Parathyroid adenoma (tissue), 2 donors: ENCODE results near the gene DHRS2.

Experiments
- H2AFZ ChIP-seq: fragments of 300-600 bp; sonication (generic); one replicate; pipeline ENCODE4 v1.7.0; 2017; ENCODE audit warnings: antibody characterized with exemption, mild to moderate bottlenecking
- H3K27ac ChIP-seq: fragments of 300-600 bp; sonication (generic); one replicate; pipeline ENCODE4 v1.7.0; 2017
- H3K27me3 ChIP-seq: fragments of 300-600 bp; sonication (generic); one replicate; pipeline ENCODE4 v1.7.0; 2017; ENCODE audit warnings: low read length; ENCODE audit not compliant: control insufficient read depth, insufficient read depth
- H3K36me3 ChIP-seq: fragments of 300-600 bp; sonication (generic); one replicate; pipeline ENCODE4 v1.7.0; 2017; ENCODE audit warnings: low read length; ENCODE audit not compliant: control insufficient read depth, insufficient read depth
- H3K4me1 ChIP-seq: fragments of 300-600 bp; sonication (generic); one replicate; pipeline ENCODE4 v1.7.0; 2017; ENCODE audit warnings: control low read depth
- H3K4me2 ChIP-seq: fragments of 300-600 bp; sonication (generic); one replicate; pipeline ENCODE4 v1.7.0; 2017; ENCODE audit warnings: low read length
- H3K4me3 ChIP-seq: fragments of 300-600 bp; sonication (generic); one replicate; pipeline ENCODE4 v1.7.0; 2017; ENCODE audit warnings: low read depth, low read length
- H3K79me2 ChIP-seq: fragments of 300-600 bp; sonication (generic); one replicate; pipeline ENCODE4 v1.7.0; 2017; ENCODE audit warnings: control low read depth
- H3K9ac ChIP-seq: fragments of 300-600 bp; sonication (generic); one replicate; pipeline ENCODE4 v1.7.0; 2017; ENCODE audit warnings: mild to moderate bottlenecking
- H3K9me3 ChIP-seq: fragments of 300-600 bp; sonication (generic); one replicate; pipeline ENCODE4 v1.7.0; 2017; ENCODE audit warnings: low read length; ENCODE audit not compliant: control insufficient read depth
- CTCF ChIP-seq: fragments of 300-600 bp; sonication (generic); IDR thresholded peaks from one replicate; pipeline ENCODE4 v1.7.0; 2017; ENCODE audit warnings: antibody characterized with exemption, mild to moderate bottlenecking
- donor health status: primary hyperparathyroidism.

Gene DHRS2

GRCh38 chr14:23657959-23658470 is 21.9 kb downstream of the DHRS2 start:
- Histone ChIP-seq H3K27me3 (no peaks in the 10 kb centered on the region), H3K27ac (no peak overlapping the region), H3K4me1 (no peaks in the 10 kb centered on the region), H3K9me3 (no peaks in the 10 kb centered on the region), H3K4me3 (no peak overlapping the region), H2AFZ (no peak overlapping the region), H3K79me2 (no peaks in the 10 kb centered on the region), H3K36me3 (no peaks in the 10 kb centered on the region), H3K4me2 (no peak overlapping the region), H3K9ac (no peak overlapping the region)
- no peak for TF ChIP-seq CTCF

- Histone ChIP-seq H3K4me1 (no peaks in the 10 kb centered on the region), H3K9ac (no peak overlapping the region), H3K27ac (no peak overlapping the region), H3K79me2 (no peaks in the 10 kb centered on the region), H3K4me3 (no peak overlapping the region), H3K27me3 (no peaks in the 10 kb centered on the region), H3K36me3 (no peaks in the 10 kb centered on the region), H3K9me3 (no peaks in the 10 kb centered on the region), H2AFZ (no peak overlapping the region), H3K4me2 (no peak overlapping the region)
- no peak for TF ChIP-seq CTCF
Measured at GRCh38 chr14:23660290-23661226, 24.4 kb downstream of the DHRS2 start.

- Histone ChIP-seq H3K9ac (no peak overlapping the region), H3K4me1 (no peaks in the 10 kb centered on the region), H3K27me3 (no peaks in the 10 kb centered on the region), H3K9me3 (no peaks in the 10 kb centered on the region), H2AFZ (no peak overlapping the region), H3K4me3 (no peak overlapping the region), H3K79me2 (no peaks in the 10 kb centered on the region), H3K4me2 (no peak overlapping the region), H3K27ac (no peak overlapping the region), H3K36me3 (no peaks in the 10 kb centered on the region)
- no peak for TF ChIP-seq CTCF
Measured at GRCh38 chr14:23661542-23661941, 25.4 kb downstream of the DHRS2 start.

- no peak overlapping the region for H3K4me3 ChIP-seq
Measured at GRCh38 chr14:23663127-23663526, 27.0 kb downstream of the DHRS2 start.

More at GRCh38 chr14:23663127-23663526, 27.0 kb downstream of the DHRS2 start:
- Histone ChIP-seq H3K27ac (no peak overlapping the region), H3K9ac (no peak overlapping the region), H3K9me3 (no peaks in the 10 kb centered on the region), H3K4me2 (no peak overlapping the region), H2AFZ (no peak overlapping the region), H3K27me3 (no peaks in the 10 kb centered on the region), H3K36me3 (no peaks in the 10 kb centered on the region), H3K79me2 (no peaks in the 10 kb centered on the region), H3K4me1 (no peaks in the 10 kb centered on the region)
- TF ChIP-seq CTCF: no peak
